DMS79 (cell line): ENCODE results near the gene GNAT1.
"Not testable (repeated sequence)": the region's sequence is repeated elsewhere in the genome, so short reads cannot be mapped to it uniquely, and the experiment has no call there.

Experiments
- DNase-seq: peaks from one replicate; lab custom pipeline; 2025; lab: John Stamatoyannopoulos, UW

The GNAT1 gene

GRCh38 chr3:50222169-50222528, 30.7 kb downstream of the GNAT1 start:
- no peak for DNase-seq

GRCh38 chr3:50224639-50225038, 33.2 kb downstream of the GNAT1 start:
- DNase-seq = no peak

DNA sequence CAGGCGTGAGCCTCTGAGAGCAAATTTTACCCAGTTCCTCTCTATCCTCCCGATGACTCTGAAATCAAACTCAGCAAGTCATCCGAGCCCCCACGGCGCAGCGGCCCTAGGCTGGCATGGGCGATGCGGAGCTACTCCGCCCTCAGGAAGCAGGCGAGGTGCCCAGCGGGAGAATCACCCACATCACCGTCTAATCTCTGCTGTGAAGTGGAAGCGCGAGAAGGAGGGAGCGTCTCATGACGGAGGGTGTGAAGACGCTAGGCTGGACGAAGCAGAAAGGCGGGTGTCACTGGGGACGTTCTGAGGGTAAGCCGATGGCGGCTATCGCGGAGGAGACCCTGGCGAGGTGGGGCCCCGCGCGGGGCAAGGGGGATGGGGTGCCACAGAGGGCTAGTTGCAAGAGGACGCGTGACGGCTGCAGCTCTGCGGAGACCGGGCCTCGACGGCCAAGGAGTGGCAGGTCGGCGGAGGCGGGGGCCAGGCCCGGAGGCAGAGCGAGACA, 35.5 kb downstream of the GNAT1 start:
- DNase-seq = peak; percentile 35

DNA sequence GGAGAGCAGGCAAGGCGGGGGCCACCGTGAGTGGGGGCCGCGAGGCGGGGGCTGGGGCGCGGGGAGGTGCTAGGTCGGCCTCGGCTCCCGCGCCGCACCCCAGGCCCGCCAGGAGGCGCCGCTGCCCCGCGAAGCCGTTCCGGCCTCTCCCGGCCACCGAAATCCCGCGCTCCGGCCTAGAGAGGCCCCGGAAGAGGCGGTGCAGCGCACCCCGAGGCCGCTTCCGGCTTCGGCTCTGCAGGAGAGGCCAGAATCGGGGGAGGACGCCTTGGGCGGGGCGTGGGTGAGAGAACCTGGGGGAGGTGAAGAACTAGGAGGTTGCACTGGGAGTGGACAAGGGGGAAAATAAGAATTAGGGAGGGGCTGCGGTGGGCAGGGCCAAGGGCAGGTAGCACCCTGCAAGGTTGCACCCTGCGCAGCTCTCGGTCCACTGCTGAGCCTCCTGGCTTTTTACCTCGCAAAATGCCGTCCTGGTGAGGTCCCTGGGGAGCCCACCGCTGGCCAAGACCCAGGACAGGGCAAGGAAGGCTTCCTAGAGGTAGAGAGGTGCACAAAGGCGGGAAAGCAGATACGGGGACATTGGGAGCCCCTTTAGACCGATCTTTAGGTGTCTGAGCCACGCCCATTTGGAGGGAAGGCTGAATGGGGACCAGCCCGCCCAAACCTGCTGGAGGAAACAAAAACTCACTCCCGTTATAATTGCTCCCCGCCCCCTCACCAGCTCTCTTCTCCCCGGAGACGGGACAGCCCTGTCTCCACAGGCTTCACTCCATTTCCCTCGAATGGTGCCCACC, 36.2 kb downstream of the GNAT1 start:
- DNase-seq = peak; percentile 79

- not testable (repeated sequence) for DNase-seq
Observed at GRCh38 chr3:50228184-50228763, 36.9 kb downstream of the GNAT1 start.

DNA sequence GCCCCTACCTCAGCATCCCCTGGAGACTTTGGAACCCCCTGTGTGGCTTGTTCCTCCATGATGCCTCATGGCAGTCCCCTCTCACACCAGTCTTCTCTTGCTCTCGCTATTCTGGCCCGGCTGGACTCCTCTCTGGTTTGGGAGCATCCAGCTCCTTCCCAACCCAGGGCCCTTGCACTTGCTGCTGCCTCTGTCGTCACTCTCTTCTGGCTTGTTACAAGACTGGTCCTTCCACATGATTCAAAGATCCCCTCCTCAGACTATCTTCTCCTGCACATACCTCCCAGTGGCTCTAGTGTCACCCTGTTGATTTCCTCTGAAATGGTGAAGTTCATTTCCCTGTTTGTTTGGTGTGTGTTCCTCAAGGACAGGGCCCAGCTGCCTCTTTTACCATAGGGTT, 38.1 kb downstream of the GNAT1 start:
- DNase-seq = no peak

- no peak for DNase-seq
Observed at GRCh38 chr3:50230104-50230793, 38.8 kb downstream of the GNAT1 start.

DNA sequence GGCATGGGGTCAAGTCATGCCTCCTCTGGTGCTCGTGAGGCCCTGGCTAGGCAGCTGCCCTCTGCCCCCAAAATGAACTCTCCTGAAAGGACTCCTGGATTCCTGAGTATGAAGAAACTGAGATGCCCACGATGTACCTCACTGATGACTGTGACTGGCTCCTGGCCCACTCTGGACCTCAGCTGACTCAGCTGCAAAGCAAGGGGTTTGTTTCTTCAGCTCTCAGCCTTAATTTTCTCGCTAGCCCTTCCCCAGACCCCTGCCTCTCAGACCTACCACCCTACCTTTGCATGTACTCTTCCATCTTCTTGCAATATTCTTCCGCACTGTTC, 39.4 kb downstream of the GNAT1 start:
- DNase-seq = no peak

- DNase-seq = no peak
Observed at GRCh38 chr3:50231581-50231980, 40.2 kb downstream of the GNAT1 start.

DNA sequence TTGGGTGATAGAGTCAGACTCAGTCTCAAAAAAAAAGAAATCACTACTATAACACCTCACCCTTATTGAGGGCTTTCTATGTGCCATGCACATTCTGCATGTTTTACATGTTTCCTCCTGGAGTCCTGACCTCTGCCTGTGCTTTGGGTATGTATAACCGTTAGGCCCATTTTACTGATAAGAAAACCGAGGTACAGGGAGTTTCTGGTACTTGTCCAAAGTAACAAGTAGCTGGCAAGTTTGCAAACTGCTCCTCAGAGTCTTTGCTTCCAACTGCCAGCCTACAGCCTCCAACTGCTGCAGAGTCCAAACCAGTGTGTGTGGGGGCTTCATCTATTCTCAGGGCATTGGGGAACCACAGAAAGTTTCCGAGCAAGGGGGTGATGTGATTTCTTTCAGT, 40.9 kb downstream of the GNAT1 start:
- DNase-seq = no peak

- DNase-seq = no peak
Observed at GRCh38 chr3:50233176-50233575, 41.8 kb downstream of the GNAT1 start.

- DNase-seq = peak; percentile 87
Observed at GRCh38 chr3:50235716-50236483, 44.5 kb downstream of the GNAT1 start, which contains the start of gene GNAI2. TSS of gene GNAI2 (plus strand) at chr3:50236204. CDS start at chr3:50236336, 132 bp downstream.

DNA sequence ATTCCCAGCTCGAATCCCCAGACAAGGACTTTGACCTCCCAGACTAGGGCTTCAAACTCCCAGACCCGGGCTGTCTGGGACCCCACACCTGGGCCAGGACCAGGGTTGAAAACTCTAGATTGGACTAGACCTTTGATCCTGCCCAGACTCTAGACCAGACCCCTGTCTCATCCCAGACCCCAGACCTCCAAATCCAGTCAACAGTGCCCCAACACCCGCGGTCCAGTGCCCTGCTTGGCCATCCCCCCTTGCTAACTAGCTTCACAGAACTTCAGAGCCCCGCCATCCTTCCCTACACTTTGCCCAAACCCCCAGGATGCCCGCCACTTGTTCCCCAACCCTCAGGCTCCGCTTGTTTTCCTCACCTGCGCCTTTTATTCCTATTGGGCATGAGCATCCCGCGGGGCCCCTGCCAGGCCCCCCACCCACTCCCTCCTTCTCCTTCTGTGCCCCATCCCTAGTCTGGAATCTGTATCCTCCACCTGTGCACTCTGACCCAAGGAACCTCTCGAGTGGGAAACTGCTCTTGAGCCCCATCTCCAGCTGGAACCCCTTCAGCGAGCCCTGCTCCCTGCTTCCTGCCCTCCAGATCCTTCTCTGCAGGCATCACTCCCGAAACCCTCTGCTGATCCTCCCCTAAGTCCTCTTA, 45.2 kb downstream of the GNAT1 start:
- no peak for DNase-seq

DNA sequence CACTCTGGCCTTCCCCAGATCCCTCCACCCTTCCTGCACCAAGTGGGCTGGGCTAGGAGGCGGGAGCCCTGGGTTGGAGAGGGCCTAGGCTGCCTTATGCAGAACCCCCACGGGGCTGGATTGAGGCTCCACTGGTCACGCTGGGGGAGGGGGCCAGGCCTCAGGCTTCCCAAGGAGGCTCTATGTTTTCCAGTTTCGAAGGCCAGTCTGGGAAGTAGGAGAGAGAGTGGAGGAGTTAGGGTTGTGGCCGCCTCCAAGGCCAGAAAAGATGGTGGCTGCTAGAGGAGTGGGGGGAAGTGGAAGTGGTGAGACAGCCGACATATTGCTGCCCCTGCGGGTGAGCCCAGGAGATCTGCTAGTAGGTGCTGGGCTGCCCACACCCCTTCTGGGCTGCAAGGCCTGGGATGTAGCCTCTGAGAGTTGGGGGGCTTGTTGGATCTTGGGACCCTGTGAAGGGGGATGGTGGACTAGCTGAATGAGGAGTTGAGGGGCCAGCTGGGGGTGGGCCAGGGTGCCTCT, 45.8 kb downstream of the GNAT1 start:
- DNase-seq = no peak

DNA sequence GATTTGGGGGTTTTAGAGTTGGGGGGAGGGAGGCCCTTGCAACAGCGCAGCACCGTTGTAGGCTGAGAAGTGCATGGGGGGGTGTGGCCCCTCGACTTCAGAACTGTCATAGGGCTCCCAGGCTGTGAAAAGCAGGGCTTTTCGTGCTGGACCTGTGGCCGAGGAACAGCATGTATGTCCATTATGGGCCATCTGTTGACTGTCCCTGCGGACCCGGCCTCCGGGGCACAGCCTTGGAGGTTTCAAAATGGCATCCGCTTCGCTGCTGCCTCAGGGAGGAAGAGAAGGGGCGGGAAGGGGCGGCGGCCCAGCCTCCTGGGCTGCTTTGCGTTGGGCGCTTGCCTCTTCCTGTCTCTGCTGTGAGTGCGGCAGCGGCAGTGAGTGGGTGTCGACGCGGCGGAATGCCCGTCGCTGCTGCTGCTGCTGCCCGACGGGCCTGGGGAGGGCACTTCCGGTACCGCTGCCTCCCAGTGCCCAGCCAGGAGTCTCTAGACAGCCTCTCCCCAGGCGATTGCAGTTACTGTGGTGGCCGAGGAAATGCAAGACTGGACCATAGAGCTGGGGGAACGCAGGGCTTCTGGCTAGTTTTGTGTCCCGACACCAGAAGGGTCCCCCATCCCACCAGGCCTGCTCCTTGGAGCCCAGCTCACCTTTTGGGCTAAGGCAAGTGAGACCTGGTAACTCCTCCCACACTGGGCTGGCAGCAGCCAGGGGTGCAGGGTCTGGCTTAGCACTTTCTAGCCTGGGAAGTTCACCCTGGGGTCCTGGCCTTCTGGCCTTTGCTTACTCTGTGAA, 46.5 kb downstream of the GNAT1 start:
- DNase-seq = peak; percentile 15

DNA sequence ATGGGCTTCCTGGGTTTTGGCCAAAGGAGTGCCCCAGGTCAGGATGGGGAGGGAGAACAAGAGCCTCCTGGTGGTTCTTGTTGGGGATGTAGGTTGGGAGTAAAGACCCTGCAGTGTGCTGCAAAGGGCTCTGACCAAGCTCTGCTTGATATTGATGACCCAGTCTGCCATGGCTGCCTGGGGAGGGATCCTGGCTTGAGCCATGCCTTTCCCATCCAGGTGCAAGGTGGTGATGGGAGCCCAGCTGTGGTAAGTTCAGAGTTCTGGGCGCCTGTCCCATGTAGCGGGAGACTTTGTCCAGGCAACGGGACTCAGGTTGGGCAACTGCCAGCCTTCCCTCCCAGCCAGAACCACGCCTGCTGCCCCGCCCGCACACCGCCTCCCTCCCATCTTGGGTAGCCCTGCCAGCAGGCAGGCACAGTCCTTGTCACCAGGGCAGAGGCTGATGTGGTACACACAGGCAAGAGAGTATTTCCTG, 47.2 kb downstream of the GNAT1 start:
- no peak for DNase-seq

GRCh38 chr3:50239649-50240048, 48.2 kb downstream of the GNAT1 start:
- DNase-seq = no peak

DNA sequence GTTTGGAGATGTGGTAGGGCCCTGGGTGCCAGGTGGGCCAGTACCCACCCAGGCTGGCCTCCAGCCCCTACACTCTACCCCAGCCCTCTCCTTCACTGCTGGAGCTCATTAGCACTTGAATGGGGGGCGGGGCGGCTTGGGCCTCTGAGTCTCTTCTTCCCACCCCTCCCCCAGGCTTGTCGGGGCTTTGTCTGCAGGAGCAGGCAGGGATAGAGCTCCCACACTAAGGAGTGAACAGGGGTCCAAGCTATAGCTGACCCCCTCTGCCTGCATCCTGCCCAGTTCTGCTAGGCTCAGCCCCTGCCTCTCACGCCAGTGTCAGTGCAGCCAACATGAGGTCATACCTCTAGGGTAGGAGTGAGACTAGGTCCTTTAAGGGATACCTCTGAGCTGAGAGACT, 49.8 kb downstream of the GNAT1 start:
- DNase-seq = no peak

- no peak for DNase-seq
Observed at GRCh38 chr3:50241713-50242380, 50.4 kb downstream of the GNAT1 start.

- no peak for DNase-seq
Observed at GRCh38 chr3:50242381-50242770, 51.0 kb downstream of the GNAT1 start.
